GM19025 (cell line): ENCODE data around the gene URGCP.

Experiments
- ATAC-seq: cut with Tn5 transposase; IDR thresholded peaks from one replicate; pipeline ENCODE4 v1.9.1; 2021; ENCODE audit warnings: mild to moderate bottlenecking, low read depth, moderate library complexity; ENCODE audit not compliant: unreplicated experiment

The URGCP gene

DNA sequence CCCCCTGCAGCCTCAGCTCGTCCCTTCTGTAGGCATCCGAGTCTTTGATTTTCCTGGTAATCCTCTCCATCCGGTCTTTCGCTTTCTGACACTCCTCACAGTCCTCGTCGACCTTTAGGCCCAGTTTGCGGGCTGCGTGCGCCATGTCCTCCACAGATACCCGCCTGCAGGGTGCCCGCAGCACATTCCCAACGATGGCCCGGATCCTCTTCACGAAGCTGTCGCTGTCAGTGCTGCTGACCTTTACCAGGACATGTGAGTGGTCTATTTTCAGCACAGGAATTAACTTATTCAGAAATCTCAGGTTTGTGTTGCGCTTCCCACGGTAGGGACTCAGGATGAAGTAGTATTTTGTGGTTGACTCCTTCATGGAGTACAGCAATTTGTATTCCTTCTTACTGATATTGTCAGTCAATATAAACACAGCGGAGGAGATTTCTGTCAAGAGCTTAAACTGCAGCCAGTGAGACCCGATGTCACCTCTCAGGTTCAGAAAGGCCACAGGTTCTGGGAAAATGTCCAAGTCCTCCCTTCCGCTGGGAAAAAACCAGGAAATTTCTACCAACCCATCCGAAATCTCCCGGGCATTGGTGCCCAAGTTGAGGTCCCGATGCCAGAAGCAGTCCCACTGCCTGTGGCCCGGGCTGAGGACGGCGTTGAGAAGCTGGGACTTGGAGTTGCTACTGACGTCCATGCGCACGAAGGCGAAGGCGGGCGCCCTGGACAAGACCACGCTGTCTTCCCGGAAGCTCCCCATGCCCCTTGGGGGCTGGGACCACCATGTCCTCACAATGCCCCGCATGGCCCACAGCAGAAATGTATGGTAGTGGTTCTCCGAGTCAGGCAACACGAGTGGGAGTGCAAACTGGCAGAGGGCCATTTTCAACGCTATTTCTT lies 28.2 kb downstream of the URGCP start:
- ATAC-seq, result no peak

- no peak for ATAC-seq
Observed at GRCh38 chr7:43876976-43877745, 29.2 kb downstream of the URGCP start.

DNA sequence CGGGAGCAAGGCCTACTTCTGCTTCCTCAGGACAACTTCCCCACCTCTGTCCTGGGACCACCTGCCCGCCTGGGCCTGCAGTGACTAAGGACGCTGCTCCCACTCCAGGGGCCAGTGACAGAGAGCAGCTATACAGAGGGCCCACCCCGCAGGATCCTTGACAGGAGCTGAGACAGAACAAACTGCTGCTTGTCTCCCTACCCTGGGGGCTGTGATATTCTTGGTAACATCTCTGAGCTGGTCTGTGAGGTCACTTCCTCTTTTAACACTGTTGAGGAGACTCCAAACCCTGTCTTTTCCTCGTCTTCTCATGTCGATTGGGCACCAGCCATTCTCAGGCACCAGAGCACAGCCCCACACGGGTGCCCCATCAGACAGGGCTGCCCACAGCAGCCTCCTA lies 30.2 kb downstream of the URGCP start:
- ATAC-seq, result no peak

- ATAC-seq, result no peak
Observed at GRCh38 chr7:43873300-43873699, 33.1 kb downstream of the URGCP start.

GRCh38 chr7:43872406-43873110 lies 33.8 kb downstream of the URGCP start:
- ATAC-seq, result no peak

DNA sequence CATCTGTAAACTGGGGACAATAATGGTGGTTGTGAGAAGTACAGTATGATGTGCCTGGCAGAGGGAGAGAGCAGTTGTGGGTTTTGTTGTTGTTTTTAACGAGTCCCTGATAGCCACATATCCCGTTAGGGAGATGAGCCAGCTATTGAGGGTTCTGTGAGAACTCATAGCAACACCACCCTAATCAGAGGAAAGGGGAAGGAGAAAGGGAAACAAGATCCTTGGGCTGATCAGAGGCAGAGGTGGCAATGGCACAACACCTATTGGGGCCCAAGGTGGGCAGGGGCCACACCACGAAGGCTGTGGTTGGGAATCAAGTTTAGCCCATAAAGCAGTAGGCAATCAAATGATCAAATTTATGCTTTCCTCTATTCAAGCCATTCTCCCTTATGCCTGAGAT lies 35.3 kb downstream of the URGCP start:
- ATAC-seq, result no peak

- no peak for ATAC-seq
Observed at GRCh38 chr7:43870316-43870715, 36.1 kb downstream of the URGCP start.

DNA sequence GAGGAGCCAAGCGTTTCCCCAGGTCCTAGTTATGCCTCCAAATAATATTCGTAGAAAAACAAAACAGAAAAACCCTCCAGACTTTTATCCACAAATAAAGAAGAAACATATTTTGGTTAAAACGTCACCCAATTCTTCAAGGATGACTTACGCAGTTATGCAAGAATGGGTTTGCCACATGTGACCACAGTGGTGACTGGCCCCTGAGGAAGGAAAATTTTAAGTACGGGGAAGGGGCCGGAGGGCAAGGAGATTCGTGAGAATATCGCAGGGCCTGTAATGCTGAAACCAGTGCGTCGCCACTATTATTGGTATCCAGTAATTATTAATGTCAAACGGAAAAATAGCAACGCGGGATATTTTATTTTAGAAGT lies 36.5 kb downstream of the URGCP start:
- ATAC-seq, result no peak

DNA sequence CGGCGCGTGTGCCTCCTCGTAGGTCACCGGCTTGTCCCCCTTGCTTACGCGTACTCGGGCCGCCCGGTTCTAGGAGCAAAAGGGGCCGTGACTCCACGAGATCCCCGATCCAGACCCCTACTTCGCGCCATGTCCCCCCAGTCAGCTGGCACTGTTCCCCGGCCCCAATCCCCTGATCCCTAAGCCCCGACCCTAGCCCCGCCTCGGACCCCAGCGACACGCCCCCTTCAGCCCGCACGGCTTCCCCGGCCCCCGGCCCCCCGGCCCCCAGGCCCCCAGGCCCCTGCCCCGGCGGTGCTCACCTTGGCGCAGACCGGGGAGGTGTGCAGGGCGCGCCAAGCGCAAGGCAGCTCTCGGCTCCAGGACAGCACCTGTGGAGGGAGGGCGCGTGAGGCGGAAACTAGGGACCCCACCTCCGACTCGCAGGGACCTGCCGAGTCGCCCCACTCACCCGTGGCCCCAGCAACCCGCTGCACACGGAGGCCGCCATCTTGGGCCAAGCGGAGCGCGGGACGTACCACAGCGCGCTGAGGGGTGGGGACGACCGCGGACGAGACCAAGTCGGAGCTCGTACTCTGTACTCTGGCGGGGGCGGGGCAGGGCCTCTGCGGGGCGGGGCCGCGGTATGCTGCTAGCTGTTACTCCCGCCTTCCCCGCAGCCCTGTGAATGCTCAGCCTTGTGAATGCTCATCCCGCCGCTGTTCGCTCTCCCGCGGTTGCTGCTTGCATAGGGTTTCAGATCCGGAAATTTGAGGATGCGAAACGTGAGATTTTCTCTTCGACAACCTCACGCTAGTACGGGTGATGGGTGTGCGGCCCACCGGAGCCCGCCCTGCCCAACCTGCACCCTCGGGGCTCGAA lies 37.2 kb downstream of the URGCP start, which contains the start of gene MRPS24:
Gene MRPS24 (minus strand): TSS at position 512 of the 861 bp plus-strand sequence. CDS start 22 bp downstream, at position 490.
- ATAC-seq, result peak; percentile 93

DNA sequence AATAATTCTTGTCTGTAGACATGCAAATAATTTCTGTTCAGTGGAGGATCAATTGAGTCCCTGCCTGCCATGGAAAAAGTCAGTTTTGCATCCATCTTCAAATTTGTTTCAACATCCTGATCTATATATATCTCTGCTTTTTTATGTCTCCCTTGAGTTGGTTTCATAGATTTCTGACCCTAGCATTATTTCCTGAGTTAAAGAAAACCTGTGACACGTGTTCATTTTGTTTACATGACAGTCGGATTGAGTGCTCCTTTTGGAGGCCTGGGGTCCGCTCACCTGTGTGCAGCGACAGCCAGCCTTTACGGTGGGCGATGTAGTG lies 37.8 kb downstream of the URGCP start:
- no peak for ATAC-seq

DNA sequence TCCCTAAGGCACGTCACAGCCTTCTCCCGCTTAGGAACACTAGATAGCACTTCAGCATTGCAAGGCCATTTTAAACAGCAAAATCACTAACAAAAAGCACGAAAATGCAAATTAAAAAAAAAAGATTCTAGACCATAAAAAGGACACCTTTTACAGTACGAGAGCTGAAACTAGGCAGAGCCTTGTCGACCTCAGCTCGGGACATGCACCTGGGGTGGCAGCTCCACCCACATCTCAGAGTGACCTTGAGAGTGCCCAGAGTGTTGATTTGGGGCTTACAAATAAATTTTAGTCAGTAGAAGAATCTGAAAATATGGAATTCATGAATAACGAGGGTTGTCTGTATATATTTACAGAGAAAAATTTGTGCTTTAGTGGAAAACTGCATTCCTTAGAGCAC lies 38.2 kb downstream of the URGCP start:
- ATAC-seq, result no peak

- ATAC-seq, result no peak
Observed at GRCh38 chr7:43865277-43865676, 41.1 kb downstream of the URGCP start.

GRCh38 chr7:43864126-43864525 lies 42.3 kb downstream of the URGCP start:
- no peak for ATAC-seq

DNA sequence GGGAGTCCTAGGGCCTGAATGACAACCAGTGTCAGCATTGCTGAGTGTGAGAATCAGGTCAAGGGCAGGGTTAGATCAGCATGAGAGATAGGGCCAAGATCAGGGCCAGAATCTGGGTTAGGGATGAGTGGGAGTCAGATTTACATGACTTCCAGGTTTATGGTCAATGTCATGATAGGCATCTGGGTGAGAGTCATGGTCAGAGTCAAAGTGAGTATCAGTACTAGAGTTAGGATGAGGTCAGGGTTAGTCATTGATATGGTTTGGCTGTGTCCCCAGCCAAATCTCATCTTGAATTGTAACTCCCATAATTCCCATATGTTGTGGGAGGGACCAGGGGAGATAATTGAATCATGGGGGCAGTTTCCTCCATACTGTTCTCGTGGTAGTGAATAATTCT lies 49.4 kb downstream of the URGCP start:
- ATAC-seq, result no peak

DNA sequence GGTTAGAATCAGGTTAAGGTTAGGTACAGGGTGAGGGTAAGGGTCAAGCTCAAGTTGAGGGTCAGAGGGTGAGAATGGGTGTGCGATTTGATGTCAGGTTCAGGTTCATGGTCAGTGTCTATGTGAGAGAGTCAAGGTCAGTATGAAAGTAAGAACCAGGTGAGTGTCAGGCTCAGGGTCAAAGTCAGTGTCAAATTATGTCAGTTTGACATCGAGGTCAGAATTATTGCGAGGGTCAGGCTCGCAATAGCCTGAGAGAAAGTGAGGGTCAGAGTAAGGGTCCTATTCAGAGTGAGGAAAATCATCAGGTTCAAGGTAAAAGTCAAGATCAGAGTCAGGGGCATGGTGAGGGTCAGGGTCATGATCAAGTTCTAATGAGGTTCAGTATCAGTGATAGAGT lies 50.1 kb downstream of the URGCP start:
- no peak for ATAC-seq

- no peak for ATAC-seq
Observed at GRCh38 chr7:43855176-43855575, 51.2 kb downstream of the URGCP start.

GRCh38 chr7:43851805-43852204 lies 54.6 kb downstream of the URGCP start:
- ATAC-seq, result no peak

DNA sequence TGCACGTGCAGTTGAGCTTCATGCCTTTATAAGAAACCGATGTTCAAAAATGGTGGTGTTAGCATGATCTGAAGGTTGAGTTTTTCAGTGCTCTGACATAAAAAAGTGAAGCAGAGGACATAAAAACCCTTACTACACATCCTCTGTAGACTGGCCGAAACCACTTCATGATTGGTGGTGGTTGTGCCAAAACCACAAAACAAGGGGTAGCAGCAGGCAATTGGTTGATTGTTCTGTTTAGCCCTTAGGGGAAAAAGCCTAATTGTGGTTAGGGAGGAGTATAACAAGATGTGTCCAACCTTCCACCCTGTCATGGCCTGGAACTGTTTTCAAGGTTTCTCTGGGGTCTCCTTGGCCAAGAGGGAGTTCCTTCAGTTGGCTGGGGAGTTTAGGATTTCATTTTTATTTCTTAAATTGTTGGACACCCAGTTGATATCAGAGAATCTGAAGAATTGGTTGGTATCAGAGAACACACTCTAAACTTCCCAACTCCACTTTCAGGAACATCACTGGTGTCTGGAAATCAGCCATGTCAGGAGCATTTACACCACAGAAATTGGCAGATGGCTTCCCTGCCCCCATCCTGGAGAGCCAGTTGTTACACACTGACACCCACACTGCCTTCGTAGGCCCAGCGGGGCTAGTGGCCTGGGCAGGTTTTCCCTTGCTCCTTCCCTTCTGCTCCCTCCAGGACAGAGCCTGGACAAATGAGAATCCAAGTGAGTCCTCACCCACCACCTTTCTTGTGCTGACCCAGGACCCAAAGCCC lies 55.9 kb downstream of the URGCP start:
- peak; percentile 53 for ATAC-seq

DNA sequence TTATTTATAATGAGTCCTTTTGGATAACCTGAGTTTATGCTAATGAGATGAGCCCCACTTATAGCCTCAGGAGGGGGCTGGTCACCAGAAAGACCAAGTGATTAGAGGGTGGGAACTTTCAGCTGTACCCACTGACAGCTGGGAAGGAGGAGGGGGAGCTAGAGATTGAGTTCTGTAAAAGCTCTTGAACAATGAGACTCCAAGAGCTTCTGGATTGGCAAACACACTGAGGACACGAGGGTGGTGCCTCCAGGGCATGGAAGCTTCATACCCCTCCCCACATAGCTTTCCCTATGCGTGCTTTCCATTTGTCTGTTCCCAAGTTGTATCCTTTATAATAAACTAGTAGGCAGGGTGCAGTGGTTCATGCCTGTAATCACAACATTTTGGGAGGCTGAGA lies 57.3 kb downstream of the URGCP start:
- ATAC-seq, result no peak

- ATAC-seq, result no peak
Observed at GRCh38 chr7:43847496-43847895, 58.9 kb downstream of the URGCP start.
